NOMO-1 (cell line): Measurements from ENCODE around the gene MET.

ENCODE experiments used
- DNase-seq, 2 experiments: peaks; one replicate each; lab custom pipeline; 2025; ENCODE audit not compliant: unreplicated experiment in 2 of 2; lab: John Stamatoyannopoulos, UW

Gene MET

GRCh38 chr7:116777651-116778281 lies 105.8 kb downstream of the MET start:
- peak; percentile 7 to 17 for DNase-seq

DNA sequence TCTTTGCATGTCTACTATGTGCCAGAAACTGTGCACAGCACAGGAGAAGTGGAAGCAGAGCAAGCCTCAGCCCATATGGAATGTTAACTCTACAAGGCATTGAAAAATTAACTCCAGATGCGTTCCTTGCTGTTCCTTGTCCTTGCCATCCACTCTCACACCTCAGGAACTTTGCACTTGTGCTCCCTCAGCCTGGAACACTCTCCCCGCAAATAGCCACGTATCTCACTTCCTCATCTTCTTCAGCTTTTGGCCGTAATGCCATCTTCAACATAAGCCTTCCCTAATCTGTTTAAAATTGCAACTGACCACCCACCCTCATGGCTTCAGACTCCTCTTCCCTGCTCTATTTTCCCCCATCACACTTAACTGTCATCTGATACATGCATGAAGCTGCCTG lies 107.2 kb downstream of the MET start:
- no peak for DNase-seq

DNA sequence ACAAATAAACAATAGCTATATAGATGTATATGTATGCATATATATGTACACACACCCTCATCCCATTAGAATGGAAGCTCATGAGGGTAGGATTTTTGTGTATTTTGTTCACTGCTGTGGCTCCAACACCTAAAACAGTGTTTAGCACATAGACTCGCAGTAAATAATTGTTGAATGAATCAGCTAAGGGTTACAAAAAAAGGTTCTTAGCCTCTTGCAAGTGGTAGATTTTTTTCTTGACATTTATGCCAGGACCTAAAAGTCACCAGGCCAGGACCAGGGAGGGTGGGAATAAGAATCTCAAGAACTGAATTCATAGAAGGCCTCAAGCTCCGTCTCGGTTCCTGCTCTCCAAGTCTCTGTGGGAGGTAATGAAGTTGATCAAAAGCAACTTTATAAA lies 107.9 kb downstream of the MET start:
- DNase-seq, result no peak

DNA sequence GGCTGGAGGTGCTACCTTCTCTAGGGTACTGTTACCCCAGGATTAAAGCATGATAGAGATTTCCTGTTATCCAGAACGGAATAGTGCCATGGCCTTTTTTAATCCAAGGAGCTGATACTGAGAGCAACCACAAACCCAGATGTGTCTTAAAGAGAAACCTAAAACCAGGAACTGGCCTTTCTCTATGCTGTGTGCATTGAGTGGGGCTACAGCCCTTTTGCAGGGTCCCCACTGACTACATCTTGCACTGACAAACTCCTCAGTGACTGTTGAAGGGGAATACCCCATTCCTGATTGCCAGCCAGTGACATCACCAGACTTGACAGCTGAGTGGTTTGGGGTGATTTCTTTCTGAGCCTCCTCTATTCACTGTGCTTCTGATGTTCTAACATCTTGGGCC lies 108.5 kb downstream of the MET start:
- no peak for DNase-seq

- DNase-seq, result no peak
Measured at GRCh38 chr7:116780966-116781365, 109.0 kb downstream of the MET start.

DNA sequence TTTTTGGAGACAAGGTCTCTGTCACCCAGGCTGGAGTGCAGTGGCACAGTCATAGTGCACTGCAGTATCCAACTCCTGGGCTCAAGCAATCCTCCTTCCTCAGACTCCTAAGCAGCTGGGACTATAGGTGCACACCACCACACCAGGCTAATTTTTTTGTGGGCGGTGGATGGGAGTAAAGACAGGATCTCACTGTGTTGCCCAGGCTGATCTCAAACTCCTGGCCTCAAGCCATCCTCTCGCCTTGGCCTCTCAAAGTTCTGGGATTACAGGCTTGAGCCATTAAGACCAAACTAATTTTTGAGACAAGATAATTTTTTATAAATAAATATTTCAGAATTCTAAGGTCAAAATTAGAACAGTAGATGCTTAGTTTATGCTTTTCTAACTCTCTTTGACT lies 109.6 kb downstream of the MET start:
- no peak for DNase-seq

- DNase-seq, result no peak
Measured at GRCh38 chr7:116782177-116782711, 110.2 kb downstream of the MET start.

GRCh38 chr7:116783666-116784318 lies 111.8 kb downstream of the MET start:
- no peak for DNase-seq

DNA sequence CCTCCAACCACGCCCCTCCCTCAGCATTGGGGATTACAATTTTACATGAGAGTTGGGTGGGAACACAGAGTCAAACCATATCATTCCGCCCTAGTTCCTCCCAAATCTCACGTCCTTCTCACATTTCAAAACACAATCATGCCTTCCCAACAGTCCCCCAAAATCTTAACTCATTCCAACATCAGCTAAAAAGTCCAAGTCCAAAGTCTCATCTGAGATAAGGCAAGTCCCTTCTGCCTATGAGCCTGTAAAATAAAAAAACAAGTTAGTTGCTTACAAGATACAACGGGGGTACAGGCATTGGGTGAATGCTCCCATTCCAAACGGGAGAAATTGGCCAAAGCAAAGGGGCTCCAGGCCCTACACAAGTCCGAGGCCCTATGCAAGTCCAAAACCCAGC lies 112.7 kb downstream of the MET start:
- DNase-seq, result no peak

GRCh38 chr7:116785843-116786242 lies 113.8 kb downstream of the MET start:
- no peak for DNase-seq

DNA sequence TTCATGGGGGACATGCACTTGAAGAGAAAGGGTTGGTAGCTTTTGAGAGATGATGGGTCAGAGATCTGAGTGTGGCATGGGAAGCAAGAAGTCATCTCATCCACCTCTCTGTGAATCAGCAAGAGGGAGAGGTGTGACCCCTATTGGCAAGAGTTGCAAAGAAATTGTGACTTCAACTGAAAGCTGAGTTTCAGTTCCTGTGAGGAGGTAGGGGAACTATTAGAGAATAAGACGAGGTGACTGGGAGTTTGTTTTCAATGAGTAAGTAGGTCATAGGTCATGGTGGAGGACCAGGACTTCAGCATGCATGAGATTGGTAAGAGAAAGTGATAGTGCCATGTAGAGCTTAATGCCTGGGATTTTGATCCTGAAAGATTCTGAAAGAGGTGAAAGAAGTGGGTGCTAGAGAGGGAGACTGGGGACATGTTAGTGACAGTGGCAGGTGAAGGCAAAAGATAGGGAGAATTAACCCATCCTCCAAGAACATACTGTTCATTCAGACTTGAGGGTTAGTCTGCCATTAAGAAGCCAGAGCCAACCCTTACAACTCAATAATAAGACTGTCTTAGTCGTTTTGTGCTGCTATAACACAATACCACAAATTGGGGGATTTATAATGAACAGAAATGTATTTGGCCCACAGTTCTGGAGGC lies 114.9 kb downstream of the MET start:
- DNase-seq, result peak; percentile 12 to 81

DNA sequence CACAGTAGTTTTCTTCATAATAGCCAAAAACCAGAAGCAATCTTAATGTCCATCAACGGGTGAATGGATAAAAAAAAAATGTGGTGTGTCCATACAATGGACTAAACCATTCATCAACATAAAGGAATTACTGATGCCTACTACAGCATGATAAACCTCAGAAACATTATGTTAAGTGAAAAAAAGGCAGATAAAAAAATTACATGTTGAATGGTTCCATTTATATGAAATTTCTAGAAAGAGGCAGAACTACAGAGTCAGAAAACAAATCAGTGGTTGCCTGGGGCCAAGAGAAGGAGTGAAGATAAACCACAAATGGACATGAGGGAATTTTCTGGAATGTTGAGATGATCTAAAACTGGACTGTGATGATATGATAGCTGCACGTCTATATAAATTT lies 115.9 kb downstream of the MET start:
- DNase-seq, result no peak

DNA sequence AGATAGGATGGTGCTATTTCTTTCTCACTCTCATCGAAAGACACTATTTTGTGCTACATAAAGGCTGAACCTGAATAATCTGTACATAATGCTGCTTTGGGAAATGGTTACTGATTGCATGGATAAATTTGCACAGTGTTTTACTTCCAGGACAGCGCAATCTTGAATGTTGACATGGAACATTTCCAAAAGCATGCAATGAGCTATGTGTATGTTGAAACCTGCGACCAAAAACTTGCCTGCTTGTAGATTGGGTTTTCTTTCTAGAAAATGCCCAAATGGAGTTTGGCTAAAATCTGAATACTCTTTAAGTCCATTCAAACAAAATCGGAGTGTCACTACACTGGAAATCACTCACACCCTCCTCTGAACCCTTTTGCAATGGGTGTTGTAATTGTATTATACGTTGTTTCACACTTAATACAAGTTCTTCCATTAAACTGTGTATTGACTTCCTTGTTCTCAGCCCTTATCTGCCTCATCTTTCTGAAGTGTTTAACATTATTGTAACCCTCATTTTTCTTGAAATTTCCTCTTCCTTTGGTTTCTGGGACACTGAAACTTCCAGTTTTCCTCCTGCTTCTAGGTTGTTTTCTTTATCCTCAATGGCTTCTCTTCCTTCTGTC lies 116.7 kb downstream of the MET start:
- no peak for DNase-seq

GRCh38 chr7:116790025-116790424 lies 118.0 kb downstream of the MET start:
- no peak for DNase-seq

GRCh38 chr7:116792813-116793212 lies 120.8 kb downstream of the MET start:
- no peak for DNase-seq

DNA sequence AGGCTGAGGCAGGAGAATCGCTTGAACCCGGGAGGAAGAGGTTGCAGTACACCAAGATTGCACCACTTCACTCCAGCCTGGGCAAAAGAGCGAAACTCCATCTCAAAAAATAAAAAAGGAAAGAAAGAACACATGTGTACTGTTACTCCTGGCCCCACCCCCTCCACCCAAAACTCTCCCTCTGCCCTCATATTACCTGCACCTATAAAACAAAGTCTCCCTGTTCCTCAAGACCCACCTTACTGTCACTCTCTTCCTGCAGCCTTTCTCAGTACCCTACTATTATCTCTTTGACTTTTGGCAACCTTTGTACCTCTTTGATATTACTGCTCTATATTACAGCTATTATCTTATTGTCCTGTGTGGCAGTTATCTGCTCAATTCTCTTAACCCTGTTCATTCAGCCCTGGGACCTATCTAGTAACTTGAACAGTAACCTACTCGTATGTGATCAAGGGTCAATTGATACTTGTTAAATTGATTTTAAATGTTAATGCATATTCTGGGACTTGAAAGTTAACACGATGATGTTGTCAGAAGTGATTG lies 121.9 kb downstream of the MET start:
- DNase-seq, result no peak

GRCh38 chr7:116796471-116796870 lies 124.5 kb downstream of the MET start:
- DNase-seq, result no peak

GRCh38 chr7:116797612-116798011 lies 125.6 kb downstream of the MET start:
- DNase-seq, result no peak

DNA sequence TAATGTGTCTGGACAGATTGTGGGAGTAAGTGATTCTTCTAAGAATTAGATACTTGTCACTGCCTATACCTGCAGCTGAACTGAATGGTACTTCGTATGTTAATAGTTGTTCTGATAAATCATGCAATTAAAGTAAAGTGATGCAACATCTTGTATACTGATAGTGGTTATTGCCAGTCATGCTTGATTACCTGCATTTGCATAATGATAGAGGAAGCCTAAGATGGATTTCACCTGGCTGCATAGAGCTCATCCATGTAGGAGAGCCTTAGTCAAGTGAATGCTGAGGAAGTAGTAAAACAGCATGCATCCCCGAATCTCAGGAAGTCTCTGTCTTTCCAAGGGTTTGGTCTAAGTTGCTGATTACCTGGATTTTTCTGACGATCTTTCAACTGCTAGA lies 126.2 kb downstream of the MET start:
- DNase-seq, result no peak

- DNase-seq, result no peak
Measured at GRCh38 chr7:116799916-116800315, 127.9 kb downstream of the MET start.

- no peak for DNase-seq
Measured at GRCh38 chr7:116800594-116800993, 128.6 kb downstream of the MET start.
